GM18870 (cell line): ENCODE measurements around the gene RTP1.
"Not testable (repeated sequence)": the region's sequence is repeated elsewhere in the genome, so short reads cannot be mapped to it uniquely, and the experiment has no call there.

ENCODE experiments used
- ATAC-seq: cut with Tn5 transposase; IDR thresholded peaks from one replicate; pipeline ENCODE4 v1.9.1; 2021; ENCODE audit warnings: moderate library complexity; ENCODE audit not compliant: unreplicated experiment

The RTP1 gene

DNA sequence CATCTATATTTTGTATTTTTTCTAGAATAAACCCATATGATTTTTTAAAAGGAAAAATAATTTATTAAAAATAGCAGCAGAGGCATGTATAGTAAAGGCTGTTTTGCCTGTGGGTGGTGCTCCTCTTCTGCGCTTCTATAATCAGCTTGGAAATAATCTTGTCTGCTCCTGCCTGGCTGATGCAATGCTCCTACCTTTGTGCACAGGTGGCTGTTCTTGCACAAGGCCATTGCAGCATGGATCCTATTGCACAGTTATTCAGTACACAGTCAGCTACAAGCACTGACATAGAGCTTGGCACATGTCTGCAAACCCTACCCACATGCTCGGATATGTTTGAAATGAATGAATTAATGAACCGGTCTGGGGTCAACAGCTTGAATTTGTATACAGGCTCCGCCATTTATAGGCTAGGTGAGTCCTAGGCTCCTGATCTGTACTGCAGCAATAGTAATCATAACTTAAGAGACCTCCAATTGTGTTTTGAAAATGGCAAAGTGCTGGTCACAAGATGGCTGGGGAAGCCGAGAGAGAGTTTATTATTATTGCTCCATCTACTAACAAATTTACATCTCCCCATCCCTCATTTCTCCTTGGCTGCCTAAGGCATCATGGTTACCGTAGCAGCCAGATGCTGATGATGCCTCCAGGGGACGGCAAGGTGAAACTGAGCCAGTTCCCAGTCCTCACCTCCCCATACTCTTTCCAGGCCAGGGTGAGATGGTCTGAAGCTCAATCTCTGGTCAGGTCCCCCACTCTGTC, 532 bp upstream of the RTP1 start:
- ATAC-seq, result no peak

DNA sequence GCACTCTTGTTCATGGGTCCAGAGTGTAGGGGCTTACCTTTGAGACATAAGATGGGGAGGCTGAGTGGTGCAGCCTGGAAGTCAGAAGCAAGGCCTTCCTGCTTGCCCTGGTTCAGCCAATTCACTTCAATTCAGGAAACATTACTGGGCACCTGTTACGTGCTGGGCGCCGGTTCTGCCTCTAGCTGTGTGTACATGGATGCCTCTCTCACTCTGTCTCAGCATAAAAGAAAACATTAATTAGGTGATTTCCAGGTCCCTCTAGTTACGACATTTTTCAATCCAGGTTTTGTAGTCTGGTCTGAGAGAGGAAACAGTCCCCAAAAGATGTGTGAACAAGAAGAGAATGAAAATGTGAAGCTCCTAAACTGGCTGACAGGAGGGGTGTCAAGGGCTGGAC, 1.2 kb downstream of the RTP1 start:
- no peak for ATAC-seq

DNA sequence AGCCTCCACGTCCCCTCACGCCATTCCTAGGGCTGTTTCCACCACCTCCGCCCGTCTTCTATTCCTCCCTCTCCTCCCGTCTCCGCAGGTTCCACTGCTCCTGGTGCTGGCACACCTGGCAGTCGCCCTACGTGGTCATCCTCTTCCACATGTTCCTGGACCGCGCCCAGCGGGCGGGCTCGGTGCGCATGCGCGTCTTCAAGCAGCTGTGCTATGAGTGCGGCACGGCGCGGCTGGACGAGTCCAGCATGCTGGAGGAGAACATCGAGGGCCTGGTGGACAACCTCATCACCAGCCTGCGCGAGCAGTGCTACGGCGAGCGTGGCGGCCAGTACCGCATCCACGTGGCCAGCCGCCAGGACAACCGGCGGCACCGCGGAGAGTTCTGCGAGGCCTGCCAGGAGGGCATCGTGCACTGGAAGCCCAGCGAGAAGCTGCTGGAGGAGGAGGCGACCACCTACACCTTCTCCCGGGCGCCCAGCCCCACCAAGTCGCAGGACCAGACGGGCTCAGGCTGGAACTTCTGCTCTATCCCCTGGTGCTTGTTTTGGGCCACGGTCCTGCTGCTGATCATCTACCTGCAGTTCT, 2.3 kb downstream of the RTP1 start:
- not testable (repeated sequence) for ATAC-seq

DNA sequence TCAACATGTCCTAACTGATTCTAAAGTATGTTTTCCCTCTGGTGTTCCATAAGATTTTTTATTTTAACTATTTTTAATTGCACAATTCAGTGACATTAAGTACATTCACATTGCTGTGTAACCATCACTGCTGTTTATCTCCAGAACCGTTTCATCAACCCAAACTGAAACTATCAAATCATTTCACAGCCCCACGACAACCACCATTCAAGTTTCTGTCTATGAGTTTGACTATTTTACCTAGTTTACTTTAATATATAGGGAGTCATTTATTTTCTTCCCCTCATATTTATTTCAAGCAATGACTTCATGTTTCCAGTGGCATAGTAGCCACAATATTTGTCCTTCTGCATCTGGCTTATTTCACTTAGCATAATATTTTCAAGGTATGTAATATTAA, 8.4 kb downstream of the RTP1 start:
- ATAC-seq, result no peak

DNA sequence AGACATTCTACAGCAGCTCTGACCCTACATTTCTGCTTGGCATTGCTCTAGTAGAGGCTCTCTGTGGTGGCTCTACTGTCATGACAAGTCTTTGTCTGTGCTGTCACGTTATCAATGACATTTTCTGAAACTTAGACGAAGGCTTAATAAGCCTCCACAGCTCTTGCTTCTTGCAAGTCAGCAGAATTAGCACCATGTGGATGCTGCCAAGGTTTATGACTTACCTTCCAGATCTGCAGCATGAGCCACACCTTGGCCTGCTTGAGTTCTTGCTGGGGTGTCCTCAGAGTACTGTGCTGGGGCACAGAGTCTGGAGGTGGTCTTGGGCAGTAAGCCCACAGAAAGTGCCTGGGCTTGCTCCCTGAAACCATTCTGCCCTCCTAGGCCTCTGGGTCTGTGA, 9.8 kb downstream of the RTP1 start:
- ATAC-seq, result no peak

DNA sequence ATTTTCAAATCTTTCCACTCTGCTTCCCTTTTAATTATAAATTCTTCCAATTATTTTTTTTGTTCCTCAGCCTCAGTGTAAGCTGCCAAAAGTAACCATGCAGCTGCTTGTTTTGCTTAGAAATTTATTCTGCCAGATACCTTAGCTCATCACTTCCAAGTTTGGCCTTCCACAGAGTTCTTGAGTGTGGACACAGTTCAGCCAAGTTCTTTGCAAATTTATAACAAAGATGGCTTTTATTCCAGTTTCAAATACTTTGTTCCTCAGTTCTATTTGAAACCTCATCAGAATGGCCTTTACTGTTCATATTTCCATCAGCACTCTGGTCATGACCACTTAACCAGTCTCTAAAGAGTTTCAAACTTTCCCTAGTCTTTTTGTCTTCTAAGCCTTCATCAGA, 10.3 kb downstream of the RTP1 start:
- no peak for ATAC-seq

DNA sequence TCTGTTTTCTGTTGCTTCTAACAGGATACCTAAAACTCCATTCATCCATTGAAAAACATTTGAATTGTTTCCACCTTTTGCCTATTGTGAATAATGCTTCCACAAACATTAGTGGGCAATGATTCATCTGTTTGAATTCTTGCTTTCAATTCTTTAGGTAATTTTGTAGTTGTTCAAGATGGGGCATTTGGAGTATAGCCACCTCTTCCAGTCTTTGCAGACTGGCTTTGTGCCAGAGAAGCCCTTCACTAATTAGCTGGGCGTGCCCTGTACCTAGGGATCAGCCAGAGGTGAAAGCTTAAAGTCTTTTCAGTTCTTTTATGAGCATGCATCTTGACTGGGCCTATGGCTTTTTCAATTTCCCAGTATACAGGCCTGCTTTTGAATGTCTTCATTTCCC, 10.9 kb downstream of the RTP1 start:
- ATAC-seq, result no peak

DNA sequence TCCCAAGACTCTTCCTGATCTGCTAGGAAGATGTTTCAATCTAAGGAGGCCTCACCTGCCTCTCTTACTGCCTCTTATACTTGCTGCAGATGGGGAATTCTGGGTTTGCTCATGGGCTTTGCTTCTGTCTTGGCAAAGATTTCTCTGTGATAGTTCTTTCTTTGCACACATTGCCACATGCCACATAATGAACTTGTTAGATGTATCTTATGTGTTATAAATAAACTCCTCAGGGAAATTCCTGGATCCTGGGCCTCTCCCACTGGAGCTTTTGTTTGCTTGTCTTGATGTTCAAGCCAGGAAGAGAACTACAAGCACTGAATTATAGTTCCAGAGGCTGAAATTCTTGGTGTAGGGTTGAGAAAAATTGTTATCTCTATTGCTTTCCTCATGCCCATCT, 12.2 kb downstream of the RTP1 start:
- no peak for ATAC-seq

DNA sequence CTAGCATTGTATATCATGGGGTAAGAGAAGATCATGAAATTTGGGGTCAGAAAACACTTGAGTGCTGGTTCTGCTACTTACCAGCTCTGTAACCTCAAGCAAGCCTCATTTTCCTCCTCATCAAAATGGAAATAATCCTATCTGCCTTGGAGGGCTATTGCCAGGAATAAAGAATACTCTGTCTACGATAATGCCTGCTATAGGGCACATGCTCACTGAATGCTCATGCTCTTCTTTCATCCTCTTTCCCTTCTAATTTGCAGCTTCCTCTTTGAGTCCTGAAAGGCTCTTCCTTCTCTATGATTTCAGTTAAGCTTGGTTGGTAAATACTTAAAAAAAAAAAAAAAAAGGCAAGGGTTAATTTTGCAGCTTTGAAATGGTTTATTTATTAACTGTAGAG, 12.8 kb downstream of the RTP1 start:
- ATAC-seq, result no peak

DNA sequence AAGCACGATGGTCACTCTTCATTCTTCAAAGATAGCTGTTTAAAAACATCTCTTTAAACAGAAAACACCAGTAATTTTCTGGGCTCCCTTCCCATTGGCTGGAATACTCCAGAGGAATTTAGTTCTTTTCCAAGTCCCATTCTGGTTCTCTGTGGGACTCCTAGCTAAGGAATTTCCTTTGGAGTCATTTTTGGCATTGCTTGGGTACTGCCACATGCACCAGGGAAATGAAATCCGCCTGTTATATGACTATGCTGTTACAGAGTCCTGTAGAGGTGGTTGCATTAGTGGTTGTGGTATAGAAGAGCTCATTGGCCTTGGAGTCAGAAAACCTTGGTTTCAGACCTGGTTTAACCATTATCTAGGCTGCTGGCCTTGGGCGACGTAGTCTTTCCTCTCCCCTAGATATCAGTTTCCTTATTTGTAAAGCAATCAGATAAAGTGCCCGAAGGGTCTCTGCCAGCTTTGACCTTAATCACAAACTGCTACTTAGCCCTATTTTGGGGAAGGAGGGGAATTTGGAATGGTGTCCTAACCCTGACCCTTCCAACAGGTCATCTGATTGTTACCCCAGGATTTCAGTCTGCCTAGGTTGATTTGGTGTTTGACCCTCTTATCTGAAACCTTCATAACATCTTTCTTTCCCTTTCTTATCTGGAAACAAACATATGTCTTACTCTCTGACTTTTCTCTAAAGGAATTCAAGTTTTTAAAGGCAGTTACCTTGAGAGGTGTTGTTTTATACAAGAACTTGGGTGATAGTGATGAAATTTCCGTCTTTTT, 13.4 kb downstream of the RTP1 start:
- peak; percentile 97 for ATAC-seq

DNA sequence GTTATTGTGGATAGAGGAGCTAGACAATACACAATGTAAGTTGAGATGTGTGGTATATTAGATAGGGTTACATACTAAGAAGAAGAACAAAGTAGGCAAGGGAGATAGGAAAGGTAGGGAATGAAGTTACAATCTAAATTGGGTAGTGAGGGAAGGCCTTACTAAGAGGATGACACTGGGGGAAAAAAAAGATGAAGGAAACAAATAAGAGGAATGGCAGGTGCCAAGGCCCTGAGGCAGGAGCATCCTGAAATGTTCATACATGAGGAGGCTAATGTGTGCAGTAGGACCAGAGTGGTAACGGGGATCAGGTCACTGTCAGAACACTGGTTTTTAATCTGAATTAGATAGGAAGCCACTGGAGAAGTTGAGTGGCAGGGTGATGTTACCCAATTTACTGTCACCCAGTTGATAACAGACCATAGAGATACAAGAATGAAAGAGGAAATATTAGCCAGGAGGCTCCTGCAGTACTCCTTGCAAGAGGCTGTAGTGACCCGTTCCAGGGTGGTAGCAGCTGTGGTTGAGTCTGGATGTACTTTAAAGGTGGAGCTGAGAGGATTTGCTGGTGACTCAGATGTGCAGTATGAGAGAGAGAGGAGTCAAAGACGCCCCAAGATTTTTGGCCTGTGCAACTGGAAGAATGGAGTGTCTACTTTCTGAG, 14.4 kb downstream of the RTP1 start:
- no peak for ATAC-seq

DNA sequence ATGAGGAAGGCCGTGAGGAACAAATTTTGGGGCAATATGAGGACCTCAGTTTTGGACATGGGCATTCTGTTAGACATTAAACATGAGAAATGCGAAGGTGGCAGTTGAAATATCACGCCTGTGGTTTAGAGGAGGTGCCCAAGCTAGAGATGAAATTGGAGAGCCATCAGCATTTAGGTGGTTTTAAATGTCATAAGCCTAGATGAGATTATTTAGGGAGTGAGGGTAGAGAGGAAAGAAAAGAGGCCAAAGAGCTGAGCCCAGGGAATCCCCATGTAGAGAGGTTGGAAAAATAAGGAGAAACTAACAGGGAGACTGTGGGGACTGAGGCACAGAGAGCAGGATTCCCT, 14.9 kb downstream of the RTP1 start:
- ATAC-seq, result no peak

DNA sequence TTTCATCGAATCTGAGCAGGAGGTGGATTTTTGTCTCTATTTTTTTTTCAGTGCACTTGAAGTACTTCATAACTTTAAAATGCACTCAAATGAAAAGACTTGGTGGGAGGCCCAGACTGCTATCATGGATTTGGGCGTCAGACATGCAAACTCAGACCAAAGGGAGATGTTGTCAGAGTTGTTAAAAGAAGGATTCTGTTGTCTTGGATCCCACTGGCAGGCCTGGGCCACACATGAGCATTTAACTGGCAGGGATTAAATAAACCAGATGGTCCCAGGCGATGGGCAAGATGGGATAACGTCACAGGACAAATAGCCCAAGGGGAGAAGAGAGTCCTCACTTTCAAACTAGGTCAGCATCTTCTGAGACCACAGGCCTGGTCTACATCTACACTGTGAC, 15.4 kb downstream of the RTP1 start:
- ATAC-seq, result no peak

DNA sequence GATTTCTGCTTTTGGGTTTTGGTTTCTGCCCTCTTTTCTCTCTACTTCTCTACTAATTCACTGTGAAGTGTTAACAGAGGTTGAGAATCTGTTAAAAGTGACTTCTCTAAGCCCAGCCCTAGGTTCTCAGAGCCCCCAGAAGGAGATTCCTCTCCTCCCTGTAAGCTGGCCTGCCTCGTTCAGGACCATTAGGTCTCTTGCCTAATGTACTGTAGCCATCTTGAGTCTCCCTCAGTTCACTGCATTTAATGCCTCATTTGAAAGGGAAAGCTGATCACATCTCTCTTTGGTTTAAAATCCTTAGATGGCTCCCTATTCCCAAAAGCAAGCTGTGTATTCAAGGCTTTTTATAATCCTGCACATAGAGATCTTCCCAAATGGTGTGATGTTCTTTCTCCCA, 16.3 kb downstream of the RTP1 start:
- no peak for ATAC-seq

DNA sequence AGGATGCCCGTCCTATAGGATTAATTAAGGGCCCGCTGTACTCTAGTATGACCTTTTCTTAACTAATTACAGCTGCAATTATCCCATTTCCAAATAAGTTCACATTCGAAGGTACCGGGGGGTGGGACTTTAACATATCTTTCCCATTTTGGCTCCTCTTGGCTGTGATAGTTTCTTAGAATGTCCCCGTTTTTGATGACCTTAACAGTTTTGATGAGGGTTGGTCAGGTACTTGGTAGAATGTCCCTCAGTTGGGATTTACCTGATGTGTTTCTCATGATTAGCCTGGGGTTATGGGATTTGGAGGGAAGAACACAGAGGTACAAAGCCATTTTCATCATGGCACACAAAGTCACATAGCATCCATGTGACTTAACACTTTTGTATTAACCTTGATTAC, 18.2 kb downstream of the RTP1 start:
- ATAC-seq, result no peak

DNA sequence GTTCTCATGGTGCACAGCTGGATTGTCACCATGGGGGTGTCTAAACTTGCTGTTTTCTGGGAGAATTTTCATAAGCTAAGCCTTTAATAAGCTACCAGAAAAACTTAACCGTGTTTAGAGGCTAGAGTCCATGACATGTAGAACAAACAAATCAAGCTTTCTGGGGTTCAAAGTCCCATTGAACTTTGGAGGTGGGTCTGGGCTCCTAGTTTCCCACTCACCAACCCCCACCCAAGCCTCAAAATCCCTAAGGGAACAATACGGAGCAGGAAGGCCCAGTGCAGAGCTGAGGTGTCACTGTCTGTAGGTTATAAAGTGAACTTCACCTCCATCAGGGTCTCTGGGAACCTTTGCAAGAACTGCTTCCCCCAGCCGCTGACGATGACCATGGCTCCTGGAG, 25.5 kb downstream of the RTP1 start:
- ATAC-seq, result no peak

DNA sequence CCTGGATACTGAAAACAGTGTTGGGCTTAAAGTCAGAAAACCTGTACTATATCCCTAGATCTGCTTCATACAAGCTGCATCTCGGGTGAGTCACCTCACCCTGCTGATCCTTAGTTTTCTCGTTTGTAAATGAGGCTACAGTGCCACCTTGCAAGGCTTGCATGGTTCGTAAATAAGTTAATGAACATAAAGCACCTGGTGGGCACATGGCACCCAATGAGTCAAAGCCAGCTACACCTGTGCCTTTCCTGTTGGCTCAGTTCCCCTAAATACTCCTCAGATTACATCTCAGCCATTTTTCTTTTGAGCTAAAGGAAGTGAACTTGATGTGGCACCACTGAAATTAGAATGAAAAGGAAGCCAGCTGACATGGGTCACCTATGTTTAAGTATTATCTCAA, 26.5 kb downstream of the RTP1 start:
- ATAC-seq, result no peak

DNA sequence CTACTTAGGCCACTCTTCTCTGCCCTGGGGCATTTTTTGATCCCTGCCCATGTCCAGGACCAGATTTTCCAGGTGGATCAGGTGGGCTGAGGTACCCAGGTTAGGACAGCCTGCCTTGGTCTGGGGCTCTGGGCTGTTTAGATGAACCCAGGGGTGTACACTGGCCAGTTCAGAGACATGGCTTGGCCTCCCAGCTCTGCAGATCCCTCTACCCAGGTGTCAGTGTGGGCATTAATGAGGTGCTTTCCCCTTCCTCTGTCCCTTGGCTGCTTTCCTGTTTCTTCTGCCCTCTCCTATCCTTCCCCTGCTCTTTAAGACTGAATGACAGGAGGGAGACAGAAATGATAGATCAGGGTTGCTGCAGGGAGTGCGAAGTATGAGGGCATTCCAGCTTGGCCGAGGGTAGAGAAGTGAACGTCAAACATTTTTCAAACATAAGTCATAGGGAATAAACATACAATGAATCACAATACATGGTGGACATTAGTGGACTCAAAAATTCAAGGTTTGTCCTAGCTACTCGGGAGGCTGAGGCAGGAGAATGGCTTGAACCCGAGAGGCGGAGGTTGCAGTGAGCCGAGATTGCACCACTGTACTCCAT, 30.5 kb downstream of the RTP1 start:
- ATAC-seq, result no peak

DNA sequence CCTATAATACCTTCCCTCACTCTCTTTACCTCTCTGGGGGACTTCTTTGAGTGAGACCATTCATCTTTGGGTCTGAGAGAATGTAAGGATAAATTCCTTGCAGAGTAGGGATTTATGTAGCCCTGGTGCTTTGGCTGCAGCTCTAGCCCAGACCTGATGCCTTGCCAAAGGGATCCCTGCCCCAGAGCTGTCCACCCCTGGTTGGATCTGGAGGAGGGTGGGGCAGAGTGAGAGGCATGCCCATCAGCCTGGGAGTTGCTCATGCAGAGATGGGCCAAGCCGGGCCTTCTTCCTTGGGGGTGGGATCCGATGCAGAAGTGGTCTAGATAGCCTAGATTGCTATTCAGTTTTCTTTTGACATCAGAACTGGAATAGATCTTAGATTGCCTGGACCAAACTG, 31.5 kb downstream of the RTP1 start:
- ATAC-seq, result no peak

DNA sequence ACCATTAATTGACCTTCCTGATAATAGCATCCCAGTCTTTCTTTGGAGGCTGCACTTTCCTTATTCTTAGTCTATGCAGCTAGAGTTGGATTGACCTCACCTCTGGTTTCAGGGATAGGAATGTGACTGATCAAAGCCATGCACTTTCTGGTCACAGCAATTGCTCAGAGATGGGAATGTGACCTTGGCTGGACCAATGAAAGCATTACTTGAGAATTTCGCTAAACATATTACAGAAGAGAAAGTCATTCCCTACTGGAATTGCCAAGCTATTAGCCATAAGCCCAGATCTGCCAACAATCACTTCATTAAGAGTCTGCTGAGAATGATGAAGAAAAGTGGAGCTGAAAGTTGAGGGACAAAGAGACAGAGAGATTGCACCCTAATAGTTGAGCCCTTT, 32.7 kb downstream of the RTP1 start:
- ATAC-seq, result no peak

DNA sequence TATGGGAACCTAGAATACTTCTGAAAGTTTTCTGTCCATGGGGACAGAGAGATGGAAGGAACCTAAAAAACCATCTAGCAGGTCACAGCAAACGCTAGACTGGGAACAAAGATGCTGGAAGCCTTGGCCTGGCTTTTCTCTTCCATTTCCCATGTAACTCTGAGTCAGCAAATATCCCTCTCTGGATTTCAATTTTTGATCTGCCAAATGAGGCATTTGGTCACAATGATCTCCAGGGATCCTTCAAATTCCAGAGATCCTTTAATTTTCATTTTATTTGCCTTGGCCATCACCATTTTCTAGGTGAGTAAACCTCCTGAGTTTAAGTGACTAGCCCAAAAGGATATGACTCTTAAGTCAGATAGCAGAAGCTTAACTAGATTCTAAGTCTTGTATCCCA, 39.7 kb downstream of the RTP1 start:
- no peak for ATAC-seq
